Left lung (tissue), 10 donors: ENCODE measurements around the gene KIAA0513. TPM values are rescaled to one million over a fixed set of nuclear protein-coding genes. Genes with fewer than 3 reads are reported as not detected.
A peak's percentile ranks its signal among the peaks of the same experiment; 100 is the strongest.

Experiments used
- ATAC-seq: fragments of 200-7000 bp; cut with Tn5 transposase; one replicate; pipeline ENCODE4 v1.9.1; 2020; ENCODE audit warnings: moderate library complexity
- DNase-seq, 4 donors: peaks; one replicate each; pipeline ENCODE4 v3.0.0-alpha.2; 2013 to 2020
- H3K27ac ChIP-seq, 2 donors: fragments of 200-600 bp; sonication (generic) in 1 of 2; one replicate each; pipeline versions ENCODE4 v1.5.0 to v1.8.0; 2020 to 2021
- H3K27me3 ChIP-seq, 2 donors: fragments of 200-600 bp; sonication (generic) in 1 of 2; one replicate each; pipeline versions ENCODE4 v1.5.0 to v1.8.0; 2020 to 2021
- H3K36me3 ChIP-seq, 2 donors: fragments of 200-600 bp; sonication (generic) in 1 of 2; one replicate each; pipeline versions ENCODE4 v1.5.0 to v1.8.0; 2020 to 2021
- H3K4me1 ChIP-seq, 2 donors: fragments of 200-600 bp; one replicate each; pipeline ENCODE4 v1.8.0; 2021
- H3K4me3 ChIP-seq, 2 donors: fragments of 200-600 bp; sonication (generic) in 1 of 2; one replicate each; pipeline versions ENCODE4 v1.5.0 to v1.8.0; 2020 to 2021; ENCODE audit warnings: mild to moderate bottlenecking in 1 of 2
- H3K9me3 ChIP-seq, 2 donors: fragments of 200-600 bp; sonication (generic) in 1 of 2; one replicate each; pipeline versions ENCODE4 v1.5.0 to v1.8.0; 2020 to 2021
- CTCF ChIP-seq, 2 donors: fragments of 200-600 bp; sonication (generic) in 1 of 2; IDR thresholded peaks; one replicate each; pipeline versions ENCODE4 v1.5.0 to v1.8.0; 2021; ENCODE audit warnings: antibody characterized with exemption in 2 of 2
- intact Hi-C, 2 donors: fragments of 100-400 bp; cut with DNase I; formaldehyde crosslinking; loops; one replicate each; pipeline versions ENCODE4 v1.11.2 to v1.14.2; 2022
- polyA plus RNA-seq, 6 donors: library from polyadenylated mRNA; unstranded; fragments of 120-200 nt; gene quantifications; one replicate each; pipeline ENCODE4 v1.2.1, GENCODE V29; 2013; ENCODE audit not compliant: insufficient read length in 6 of 6
- total RNA-seq, 2 donors: library from RNA; stranded (reverse); fragmentation: NEBNext Ultra II Directional; extraction: Animal tissue kit (Norgen Biotek cat#: 25700); gene quantifications; one replicate each; pipeline ENCODE4 v1.2.1, GENCODE V29; 2021
- donor health status: DM: no; HTN: yes; CAD: no.
- donor health status: DM: no; HTN: no; CAD: no.

KIAA0513 gene
- total and polyA plus RNA-seq, 8 donors = 4.4 to 31.7 (median 7.6) TPM

- ATAC-seq = no peak
- Histone ChIP-seq H3K36me3 (peaks cover 0 to 79% of the 10 kb centered on the region in 2 donors), H3K4me3 (no peak overlapping the region), H3K9me3 (no peaks in the 10 kb centered on the region), H3K4me1 (peaks cover 0 to 55% of the 10 kb centered on the region in 2 donors), H3K27ac (peak overlapping the region in 1 of 2 donors; percentile 28), H3K27me3 (no peaks in the 10 kb centered on the region)
- intact Hi-C loops = no loop called here
- DNase-seq = no peak
- TF ChIP-seq CTCF (IDR thresholded peaks at IDR 0.05) = no peak
Observed at GRCh38 chr16:84986102-84986501, 41.5 kb upstream of the KIAA0513 start.

- H3K4me1 ChIP-seq = peaks cover 0 to 60% of the 10 kb centered on the region in 2 donors
- DNase-seq (no peak), ATAC-seq (no peak)
- intact Hi-C loops = no loop called here
- no peak for TF ChIP-seq CTCF (IDR thresholded peaks at IDR 0.05)
- no peaks in the 10 kb centered on the region for H3K27me3 ChIP-seq
- H3K27ac ChIP-seq = peak overlapping the region in 1 of 2 donors; percentile 28
- peaks cover 0 to 72% of the 10 kb centered on the region in 2 donors for H3K36me3 ChIP-seq
- H3K4me3 ChIP-seq = no peak overlapping the region
- no peaks in the 10 kb centered on the region for H3K9me3 ChIP-seq
Observed at GRCh38 chr16:84986879-84987278, 40.7 kb upstream of the KIAA0513 start.

GRCh38 chr16:84988328-84989080 is 39.1 kb upstream of the KIAA0513 start:
- Histone ChIP-seq H3K9me3 (no peaks in the 10 kb centered on the region), H3K4me3 (no peak overlapping the region), H3K4me1 (peaks cover 12 to 60% of the 10 kb centered on the region in 2 donors), H3K27me3 (no peaks in the 10 kb centered on the region), H3K27ac (no peak overlapping the region), H3K36me3 (peaks cover 0 to 76% of the 10 kb centered on the region in 2 donors)
- ATAC-seq (no peak), DNase-seq (peak in 1 of 4 donors; percentile 36)
- no peak for TF ChIP-seq CTCF (IDR thresholded peaks at IDR 0.05)
- intact Hi-C loops = no loop called here

- TF ChIP-seq CTCF (IDR thresholded peaks at IDR 0.05) = no peak
- no peak overlapping the region for H3K27ac ChIP-seq
- H3K4me1 ChIP-seq = peaks cover 27 to 60% of the 10 kb centered on the region in 2 donors
- H3K36me3 ChIP-seq = peaks cover 0 to 76% of the 10 kb centered on the region in 2 donors
- no peaks in the 10 kb centered on the region for H3K27me3 ChIP-seq
- DNase-seq (no peak), ATAC-seq (no peak)
- no peak overlapping the region for H3K4me3 ChIP-seq
- intact Hi-C loops = no loop called here
- H3K9me3 ChIP-seq = no peaks in the 10 kb centered on the region
Observed at GRCh38 chr16:84989749-84990620, 37.6 kb upstream of the KIAA0513 start.

- Histone ChIP-seq H3K36me3 (peaks cover 0 to 79% of the 10 kb centered on the region in 2 donors), H3K4me1 (peaks cover 33 to 60% of the 10 kb centered on the region in 2 donors), H3K27ac (no peak overlapping the region), H3K27me3 (no peaks in the 10 kb centered on the region), H3K4me3 (no peak overlapping the region), H3K9me3 (no peaks in the 10 kb centered on the region)
- TF ChIP-seq CTCF (IDR thresholded peaks at IDR 0.05) = no peak
- DNase-seq = no peak
- ATAC-seq = no peak
- intact Hi-C loops = no loop called here
Observed at GRCh38 chr16:84990782-84991181, 36.8 kb upstream of the KIAA0513 start.
